B cell (primary cell): ENCODE results near the gene PRDM15. TPM values are rescaled to one million over a fixed set of nuclear protein-coding genes. Genes with fewer than 3 reads are reported as not detected.

Source experiments
- ATAC-seq: fragments of 200-7000 bp; cut with Tn5 transposase; one replicate; pipeline ENCODE4 v1.10.0; 2021; ENCODE audit warnings: low read depth, mild to moderate bottlenecking, moderate number of reproducible peaks, moderate library complexity
- CTCF ChIA-PET: fragments of 350-600 bp; sonication (Branson Sonifier 250); formaldehyde crosslinking; loops from one replicate; lab custom pipeline; 2021; ENCODE audit warnings: antibody characterized with exemption, inconsistent platforms; lab: Charles Lee
- POLR2A ChIA-PET: fragments of 350-600 bp; sonication (Branson Sonifier 250); formaldehyde crosslinking; loops from one replicate; lab custom pipeline; 2021; ENCODE audit warnings: antibody characterized with exemption; lab: Charles Lee
- DNase-seq: peaks from one replicate; pipeline ENCODE4 v3.0.0; 2013
- H2AFZ ChIP-seq: 2 replicates; pipeline ENCODE4 v1.6.1; 2012; ENCODE audit warnings: mild to moderate bottlenecking, low read depth, low read length; ENCODE audit not compliant: insufficient read depth, poor library complexity, severe bottlenecking
- H3K27ac ChIP-seq, 2 donors: 1 replicate in 1 of 2; 2 replicates in 1 of 2; pipeline ENCODE4 v1.5.1; 2012 to 2013; ENCODE audit warnings: low read length in 2 of 2, mild to moderate bottlenecking in 2 of 2, moderate library complexity in 1 of 2
- H3K27me3 ChIP-seq, 4 experiments: fragments of 200-600 bp in 1 of 4; sonication (generic) in 1 of 4; replicated peaks in 1 of 4; 1 replicate in 2 of 4; 2 replicates in 2 of 4; pipeline versions ENCODE4 v1.6.1 to v1.7.0; 2013 to 2016; ENCODE audit warnings: low read length in 3 of 4, mild to moderate bottlenecking in 2 of 4, mixed read lengths in 1 of 4, moderate library complexity in 1 of 4; ENCODE audit not compliant: insufficient read depth in 4 of 4, control insufficient read depth in 3 of 4; ENCODE audit errors: control extremely low read depth in 1 of 4
- H3K36me3 ChIP-seq, 2 experiments: replicated peaks in 1 of 2; 1 replicate in 1 of 2; 2 replicates in 1 of 2; pipeline versions ENCODE4 v1.6.1 to v1.7.1; 2013; ENCODE audit warnings: low read length in 1 of 2; ENCODE audit not compliant: insufficient read depth in 2 of 2, control insufficient read depth in 1 of 2; ENCODE audit errors: control extremely low read depth in 1 of 2, extremely low read depth in 1 of 2
- H3K4me1 ChIP-seq, 2 donors: fragments of 200-600 bp in 1 of 2; sonication (generic) in 1 of 2; 1 replicate in 1 of 2; 2 replicates in 1 of 2; pipeline versions ENCODE4 v1.5.1 to v1.6.1; 2013 to 2017; ENCODE audit warnings: low read length in 2 of 2; ENCODE audit not compliant: control insufficient read depth in 2 of 2, insufficient read depth in 2 of 2
- H3K4me2 ChIP-seq: replicated peaks from 2 replicates; pipeline ENCODE3; 2012; ENCODE audit warnings: mild to moderate bottlenecking, low read depth, low read length; ENCODE audit not compliant: poor library complexity, severe bottlenecking
- H3K4me3 ChIP-seq, 5 experiments: fragments of 200-600 bp in 1 of 5; sonication (generic) in 1 of 5; 1 replicate in 3 of 5; 2 replicates in 2 of 5; pipeline versions ENCODE4 v1.5.1 to v1.7.0; 2011 to 2016; ENCODE audit warnings: low read length in 4 of 5, mild to moderate bottlenecking in 4 of 5, low read depth in 2 of 5, control low read depth in 1 of 5, moderate library complexity in 1 of 5; ENCODE audit not compliant: insufficient read depth in 1 of 5; ENCODE audit errors: control extremely low read depth in 1 of 5, extremely low read depth in 1 of 5
- H3K79me2 ChIP-seq: fragments of 200-600 bp; sonication (generic); one replicate; pipeline ENCODE4 v1.6.0; 2016; ENCODE audit warnings: low read length; ENCODE audit not compliant: control insufficient read depth, insufficient read depth
- H3K9ac ChIP-seq: fragments of 200-600 bp; sonication (generic); 2 replicates; pipeline ENCODE4 v1.6.1; 2017; ENCODE audit warnings: mild to moderate bottlenecking, low read length, moderate library complexity
- H3K9me3 ChIP-seq, 3 donors: one replicate each; pipeline versions ENCODE4 v1.6.1 to v1.7.1; 2013; ENCODE audit warnings: low read length in 2 of 3; ENCODE audit not compliant: control insufficient read depth in 2 of 3, insufficient read depth in 1 of 3; ENCODE audit errors: control extremely low read depth in 1 of 3
- H4K20me1 ChIP-seq: 2 replicates; pipeline ENCODE4 v1.6.0; 2012; ENCODE audit warnings: mild to moderate bottlenecking, low read length; ENCODE audit not compliant: insufficient read depth, control insufficient read depth, poor library complexity, severe bottlenecking
- H3K27ac Mint-ChIP-seq: one replicate; pipeline ENCODE4 v1.8.0; 2021; ENCODE audit warnings: mixed read lengths
- H3K27me3 Mint-ChIP-seq: one replicate; pipeline ENCODE4 v1.8.0; 2021; ENCODE audit warnings: mixed read lengths
- H3K4me1 Mint-ChIP-seq: one replicate; pipeline ENCODE4 v1.8.0; 2021; ENCODE audit warnings: mixed read lengths
- H3K4me3 Mint-ChIP-seq: one replicate; pipeline ENCODE4 v1.8.0; 2021; ENCODE audit warnings: mixed read lengths
- H3K9me3 Mint-ChIP-seq: one replicate; pipeline ENCODE4 v1.8.0; 2022; ENCODE audit warnings: mixed read lengths; ENCODE audit not compliant: insufficient read depth
- EZH2 ChIP-seq: IDR thresholded peaks from 2 replicates; pipeline ENCODE4 v1.6.1; 2012; ENCODE audit warnings: borderline replicate concordance, low read depth, mild to moderate bottlenecking, moderate library complexity, low read length; ENCODE audit not compliant: insufficient read depth, poor library complexity, severe bottlenecking
- WGBS: methylation state at CpG from one replicate; pipeline ENCODE4 v1.1.5; 2013; ENCODE audit warnings: missing lambda C conversion rate; ENCODE audit not compliant: insufficient coverage; 5-methylcytosine and 5-hydroxymethylcytosine counted together
- intact Hi-C: fragments of 100-400 bp; cut with micrococcal nuclease; formaldehyde crosslinking; loops from one replicate; pipeline ENCODE4 v1.10.0; 2022
- polyA plus RNA-seq: library from polyadenylated mRNA; depleted of rRNA; stranded (reverse); fragments of >200 nt; gene quantifications from 2 replicates; pipeline ENCODE4 v1.2.3, GENCODE V29; 2012
- total RNA-seq, 2 donors: library from RNA; stranded (reverse); fragments of 120-200 nt in 1 of 2; gene quantifications; 1 replicate in 1 of 2; 2 replicates in 1 of 2; pipeline versions ENCODE4 v1.2.3 to v1.2.4, GENCODE V29; 2013 to 2022
- TF ChIP-seq, protein P1 (sequence below): fragments of 200-600 bp; IDR thresholded peaks from one replicate; pipeline ENCODE4 v1.8.0; 2022; ENCODE audit warnings: antibody characterized with exemption, mild to moderate bottlenecking

PRDM15 gene
- total and polyA plus RNA-seq, 2 donors (not counting 1 experiment from before 2014, with no cell fraction given) = 21.3 to 29.2 TPM

- Mint-ChIP-seq H3K4me1 (peaks cover 14% of the 10 kb centered on the region), H3K4me3 (no peak overlapping the region), H3K27me3 (no peaks in the 10 kb centered on the region), H3K27ac (peak overlapping the region; percentile 10), H3K9me3 (no peaks in the 10 kb centered on the region)
- Histone ChIP-seq H3K27me3 (no peaks in the 10 kb centered on the region), H3K79me2 (no peaks in the 10 kb centered on the region), H2AFZ (no peak overlapping the region), H3K27ac (no peak overlapping the region), H3K4me3 (no peak overlapping the region), H3K9ac (no peak overlapping the region), H4K20me1 (no peaks in the 10 kb centered on the region), H3K36me3 (peaks cover 0 to 12% of the 10 kb centered on the region in 2 experiments), H3K9me3 (no peaks in the 10 kb centered on the region), H3K4me2 (no peak overlapping the region), H3K4me1 (peaks cover 7 to 8% of the 10 kb centered on the region in 2 donors)
- POLR2A ChIA-PET = no interaction called here
- ATAC-seq = no peak
- no peak for DNase-seq
- TF ChIP-seq, protein P1, sequence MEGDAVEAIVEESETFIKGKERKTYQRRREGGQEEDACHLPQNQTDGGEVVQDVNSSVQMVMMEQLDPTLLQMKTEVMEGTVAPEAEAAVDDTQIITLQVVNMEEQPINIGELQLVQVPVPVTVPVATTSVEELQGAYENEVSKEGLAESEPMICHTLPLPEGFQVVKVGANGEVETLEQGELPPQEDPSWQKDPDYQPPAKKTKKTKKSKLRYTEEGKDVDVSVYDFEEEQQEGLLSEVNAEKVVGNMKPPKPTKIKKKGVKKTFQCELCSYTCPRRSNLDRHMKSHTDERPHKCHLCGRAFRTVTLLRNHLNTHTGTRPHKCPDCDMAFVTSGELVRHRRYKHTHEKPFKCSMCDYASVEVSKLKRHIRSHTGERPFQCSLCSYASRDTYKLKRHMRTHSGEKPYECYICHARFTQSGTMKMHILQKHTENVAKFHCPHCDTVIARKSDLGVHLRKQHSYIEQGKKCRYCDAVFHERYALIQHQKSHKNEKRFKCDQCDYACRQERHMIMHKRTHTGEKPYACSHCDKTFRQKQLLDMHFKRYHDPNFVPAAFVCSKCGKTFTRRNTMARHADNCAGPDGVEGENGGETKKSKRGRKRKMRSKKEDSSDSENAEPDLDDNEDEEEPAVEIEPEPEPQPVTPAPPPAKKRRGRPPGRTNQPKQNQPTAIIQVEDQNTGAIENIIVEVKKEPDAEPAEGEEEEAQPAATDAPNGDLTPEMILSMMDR = no peak
- no peak for TF ChIP-seq EZH2
- 44% methylated on average over 16 of the region's 25 CpGs for WGBS
- intact Hi-C loops = loop anchor here (5.0 kb wide), 1 partner anchor 33 kb away; no protein-coding TSS in a partner anchor
- CTCF ChIA-PET = interaction anchor here (0.8 to 1.3 kb wide), 2 partner anchors 208 to 218 kb away, joined by 3 to 4 read pairs; no protein-coding TSS in a partner anchor
These were observed 20.5 kb upstream of the PRDM15 start for GRCh38 chr21:41899426-41900202.

DNA sequence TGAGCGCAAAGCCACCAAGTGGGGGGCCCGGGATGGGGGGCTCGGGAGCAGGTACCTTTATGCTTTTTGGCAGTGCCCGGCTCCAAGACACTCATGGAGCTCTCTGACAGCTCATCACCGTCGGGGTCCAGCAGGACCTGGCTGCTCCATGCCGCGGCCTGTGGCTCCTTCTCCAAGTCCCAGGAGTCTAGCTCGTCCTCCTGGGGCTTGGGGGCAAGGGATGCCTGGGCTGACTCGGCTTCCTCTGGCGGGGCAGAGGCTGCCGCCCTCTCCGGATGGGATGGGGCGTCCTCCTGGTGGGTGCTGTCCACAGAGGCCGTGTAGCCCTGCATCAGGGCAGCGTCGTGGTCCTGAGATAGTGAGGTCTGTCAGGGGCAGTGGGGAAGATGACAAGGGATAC is 19.9 kb upstream of the PRDM15 start:
- no peak overlapping the region for H3K27ac ChIP-seq
- peaks cover 14% of the 10 kb centered on the region for H3K4me1 Mint-ChIP-seq
- TF ChIP-seq, protein P1 = no peak
- TF ChIP-seq EZH2 = no peak
- ATAC-seq (no peak), DNase-seq (no peak)
- H3K9me3 ChIP-seq = no peaks in the 10 kb centered on the region
- H3K27me3 ChIP-seq = no peaks in the 10 kb centered on the region
- H3K27me3 Mint-ChIP-seq = no peaks in the 10 kb centered on the region
- intact Hi-C loops = loop anchor here (5.0 kb wide), 1 partner anchor 33 kb away; no protein-coding TSS in a partner anchor
- H2AFZ ChIP-seq = no peak overlapping the region
- 86% methylated on average over 17 of the region's 17 CpGs for WGBS
- no peaks in the 10 kb centered on the region for H3K9me3 Mint-ChIP-seq
- no peak overlapping the region for H3K4me3 ChIP-seq
- no peak overlapping the region for H3K27ac Mint-ChIP-seq
- H3K4me2 ChIP-seq = no peak overlapping the region
- ChIA-PET CTCF (interaction anchor here (0.8 to 1.3 kb wide), 2 partner anchors 209 to 218 kb away, joined by 3 to 4 read pairs; no protein-coding TSS in a partner anchor), POLR2A (no interaction called here)
- H3K9ac ChIP-seq = no peak overlapping the region
- no peaks in the 10 kb centered on the region for H3K79me2 ChIP-seq
- H3K4me3 Mint-ChIP-seq = no peak overlapping the region
- peaks cover 0 to 12% of the 10 kb centered on the region in 2 experiments for H3K36me3 ChIP-seq
- H4K20me1 ChIP-seq = no peaks in the 10 kb centered on the region
- peaks cover 7 to 8% of the 10 kb centered on the region in 2 donors for H3K4me1 ChIP-seq
